ENCODE measurements around the gene NCK2. TPM values are rescaled to one million over a fixed set of nuclear protein-coding genes. Genes with fewer than 3 reads are reported as not detected.

NCK2 gene
- total RNA-seq, 1 experiment from 2014 or later = 75.4 TPM

DNA sequence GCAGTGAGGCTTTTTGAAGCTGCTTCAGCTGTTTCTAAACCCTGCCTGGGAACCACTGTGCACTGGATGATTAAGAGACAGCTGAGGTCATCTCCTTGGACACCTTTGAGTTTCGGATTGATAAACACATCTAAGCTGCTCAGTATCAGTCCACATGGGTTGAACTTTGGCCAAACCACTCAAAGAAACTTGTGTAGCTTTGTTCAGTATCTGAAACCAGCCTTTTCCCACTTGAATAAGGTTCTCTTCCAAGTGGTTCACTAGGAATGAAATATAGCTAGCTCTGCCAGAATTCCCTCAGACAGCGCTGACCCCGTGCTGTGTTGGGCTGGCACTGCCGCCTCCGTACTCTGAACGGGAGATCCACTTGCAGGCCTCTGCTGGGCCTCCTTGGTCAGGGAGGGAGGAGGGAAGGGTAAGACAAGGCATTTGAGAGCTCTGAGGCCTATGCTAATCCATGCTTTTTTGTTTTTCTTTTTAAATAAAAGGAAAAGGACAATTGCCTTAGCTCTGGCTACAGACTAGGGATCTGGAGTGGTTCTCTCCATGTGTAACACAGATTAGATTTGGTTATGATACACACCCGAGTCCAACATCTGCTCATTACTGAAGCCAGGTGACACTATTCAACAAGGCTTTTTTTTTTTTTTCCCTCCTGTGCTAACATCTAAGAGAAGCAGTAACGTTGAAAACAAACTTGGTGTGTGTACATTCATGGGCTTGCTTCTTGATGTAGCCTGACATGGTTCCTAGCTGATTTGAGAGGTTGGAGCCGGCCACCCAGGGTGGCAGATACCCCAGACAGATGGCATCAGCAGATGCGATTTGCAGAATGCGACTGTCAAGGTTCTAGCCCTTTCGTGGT lies 67.7 kb downstream of the NCK2 start:
- Mint-ChIP-seq H3K4me1 (peaks cover 54% of the 10 kb centered on the region), H3K4me3 (no peak overlapping the region), H3K36me3 (peaks cover 12% of the 10 kb centered on the region), H3K27ac (no peak overlapping the region), H3K9me3 (no peaks in the 10 kb centered on the region), H3K27me3 (ENCODE audit: low read depth) (no peaks in the 10 kb centered on the region)
- DNase-seq (ENCODE audit: low spot score) (no peak), ATAC-seq (peak; percentile 14; the same call in 1 of the 2 replicates)
- TF ChIP-seq OVOL2 (CRISPR knock-in tag; IDR thresholded peaks at IDR 0.05; ENCODE audit: borderline replicate concordance) (no peak), SOX15 (CRISPR knock-in tag; IDR thresholded peaks at IDR 0.05) (no peak), MYBL2 (CRISPR knock-in tag; IDR thresholded peaks at IDR 0.05) (no peak), NFE2L1 (CRISPR knock-in tag; IDR thresholded peaks at IDR 0.05) (no peak), NFATC4 (CRISPR knock-in tag; IDR thresholded peaks at IDR 0.05) (no peak), ZBTB21 (CRISPR knock-in tag; IDR thresholded peaks at IDR 0.05; ENCODE audit: borderline replicate concordance) (no peak)
- TF ChIP-seq, protein P1, sequence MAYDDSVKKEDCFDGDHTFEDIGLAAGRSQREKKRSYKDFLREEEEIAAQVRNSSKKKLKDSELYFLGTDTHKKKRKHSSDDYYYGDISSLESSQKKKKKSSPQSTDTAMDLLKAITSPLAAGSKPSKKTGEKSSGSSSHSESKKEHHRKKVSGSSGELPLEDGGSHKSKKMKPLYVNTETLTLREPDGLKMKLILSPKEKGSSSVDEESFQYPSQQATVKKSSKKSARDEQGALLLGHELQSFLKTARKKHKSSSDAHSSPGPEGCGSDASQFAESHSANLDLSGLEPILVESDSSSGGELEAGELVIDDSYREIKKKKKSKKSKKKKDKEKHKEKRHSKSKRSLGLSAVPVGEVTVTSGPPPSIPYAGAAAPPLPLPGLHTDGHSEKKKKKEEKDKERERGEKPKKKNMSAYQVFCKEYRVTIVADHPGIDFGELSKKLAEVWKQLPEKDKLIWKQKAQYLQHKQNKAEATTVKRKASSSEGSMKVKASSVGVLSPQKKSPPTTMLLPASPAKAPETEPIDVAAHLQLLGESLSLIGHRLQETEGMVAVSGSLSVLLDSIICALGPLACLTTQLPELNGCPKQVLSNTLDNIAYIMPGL (CRISPR knock-in tag; IDR thresholded peaks at IDR 0.05) = no peak
- TF ChIP-seq, protein P2, sequence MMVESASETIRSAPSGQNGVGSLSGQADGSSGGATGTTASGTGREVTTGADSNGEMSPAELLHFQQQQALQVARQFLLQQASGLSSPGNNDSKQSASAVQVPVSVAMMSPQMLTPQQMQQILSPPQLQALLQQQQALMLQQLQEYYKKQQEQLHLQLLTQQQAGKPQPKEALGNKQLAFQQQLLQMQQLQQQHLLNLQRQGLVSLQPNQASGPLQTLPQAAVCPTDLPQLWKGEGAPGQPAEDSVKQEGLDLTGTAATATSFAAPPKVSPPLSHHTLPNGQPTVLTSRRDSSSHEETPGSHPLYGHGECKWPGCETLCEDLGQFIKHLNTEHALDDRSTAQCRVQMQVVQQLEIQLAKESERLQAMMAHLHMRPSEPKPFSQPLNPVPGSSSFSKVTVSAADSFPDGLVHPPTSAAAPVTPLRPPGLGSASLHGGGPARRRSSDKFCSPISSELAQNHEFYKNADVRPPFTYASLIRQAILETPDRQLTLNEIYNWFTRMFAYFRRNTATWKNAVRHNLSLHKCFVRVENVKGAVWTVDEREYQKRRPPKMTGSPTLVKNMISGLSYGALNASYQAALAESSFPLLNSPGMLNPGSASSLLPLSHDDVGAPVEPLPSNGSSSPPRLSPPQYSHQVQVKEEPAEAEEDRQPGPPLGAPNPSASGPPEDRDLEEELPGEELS (CRISPR knock-in tag; IDR thresholded peaks at IDR 0.05) = no peak
- TF ChIP-seq, protein P3, sequence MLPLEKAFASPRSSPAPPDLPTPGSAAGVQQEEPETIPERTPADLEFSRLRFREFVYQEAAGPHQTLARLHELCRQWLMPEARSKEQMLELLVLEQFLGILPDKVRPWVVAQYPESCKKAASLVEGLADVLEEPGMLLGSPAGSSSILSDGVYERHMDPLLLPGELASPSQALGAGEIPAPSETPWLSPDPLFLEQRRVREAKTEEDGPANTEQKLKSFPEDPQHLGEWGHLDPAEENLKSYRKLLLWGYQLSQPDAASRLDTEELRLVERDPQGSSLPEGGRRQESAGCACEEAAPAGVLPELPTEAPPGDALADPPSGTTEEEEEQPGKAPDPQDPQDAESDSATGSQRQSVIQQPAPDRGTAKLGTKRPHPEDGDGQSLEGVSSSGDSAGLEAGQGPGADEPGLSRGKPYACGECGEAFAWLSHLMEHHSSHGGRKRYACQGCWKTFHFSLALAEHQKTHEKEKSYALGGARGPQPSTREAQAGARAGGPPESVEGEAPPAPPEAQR (CRISPR knock-in tag; IDR thresholded peaks at IDR 0.05) = no peak
- TF ChIP-seq, protein P4, sequence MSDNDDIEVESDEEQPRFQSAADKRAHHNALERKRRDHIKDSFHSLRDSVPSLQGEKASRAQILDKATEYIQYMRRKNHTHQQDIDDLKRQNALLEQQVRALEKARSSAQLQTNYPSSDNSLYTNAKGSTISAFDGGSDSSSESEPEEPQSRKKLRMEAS (CRISPR knock-in tag; IDR thresholded peaks at IDR 0.05) = no peak
- TF ChIP-seq, protein P5, sequence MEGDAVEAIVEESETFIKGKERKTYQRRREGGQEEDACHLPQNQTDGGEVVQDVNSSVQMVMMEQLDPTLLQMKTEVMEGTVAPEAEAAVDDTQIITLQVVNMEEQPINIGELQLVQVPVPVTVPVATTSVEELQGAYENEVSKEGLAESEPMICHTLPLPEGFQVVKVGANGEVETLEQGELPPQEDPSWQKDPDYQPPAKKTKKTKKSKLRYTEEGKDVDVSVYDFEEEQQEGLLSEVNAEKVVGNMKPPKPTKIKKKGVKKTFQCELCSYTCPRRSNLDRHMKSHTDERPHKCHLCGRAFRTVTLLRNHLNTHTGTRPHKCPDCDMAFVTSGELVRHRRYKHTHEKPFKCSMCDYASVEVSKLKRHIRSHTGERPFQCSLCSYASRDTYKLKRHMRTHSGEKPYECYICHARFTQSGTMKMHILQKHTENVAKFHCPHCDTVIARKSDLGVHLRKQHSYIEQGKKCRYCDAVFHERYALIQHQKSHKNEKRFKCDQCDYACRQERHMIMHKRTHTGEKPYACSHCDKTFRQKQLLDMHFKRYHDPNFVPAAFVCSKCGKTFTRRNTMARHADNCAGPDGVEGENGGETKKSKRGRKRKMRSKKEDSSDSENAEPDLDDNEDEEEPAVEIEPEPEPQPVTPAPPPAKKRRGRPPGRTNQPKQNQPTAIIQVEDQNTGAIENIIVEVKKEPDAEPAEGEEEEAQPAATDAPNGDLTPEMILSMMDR (IDR thresholded peaks at IDR 0.05) = no peak
- POLR2A ChIA-PET = no interaction called here
- CTCF ChIA-PET = interaction anchor here (0.6 kb wide), 1 partner anchor 70 kb away, joined by 3 read pairs; no protein-coding TSS in a partner anchor

DNA sequence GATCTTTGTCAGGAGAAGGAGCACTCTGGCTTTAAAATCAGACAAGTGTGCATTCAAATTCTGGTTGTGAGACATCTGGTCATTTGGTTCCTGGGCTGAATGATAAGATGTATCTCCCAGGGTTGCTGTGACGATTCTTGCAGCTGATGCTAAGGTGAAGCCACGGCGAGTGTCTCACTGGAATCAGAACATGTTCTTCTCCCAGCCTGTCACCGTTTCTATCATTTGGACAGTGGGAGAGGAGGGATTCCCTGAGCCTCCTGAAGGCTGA lies 68.3 kb downstream of the NCK2 start:
- TF ChIP-seq ZNF121 (CRISPR knock-in tag; IDR thresholded peaks at IDR 0.05) (no peak), ZNF219 (CRISPR knock-in tag; IDR thresholded peaks at IDR 0.05; ENCODE audit: borderline replicate concordance) (no peak), MYBL2 (CRISPR knock-in tag; IDR thresholded peaks at IDR 0.05) (no peak), NFYB (CRISPR knock-in tag; conservative IDR thresholded peaks at IDR 0.05; ENCODE audit: low read depth) (no peak), ZNF396 (CRISPR knock-in tag; IDR thresholded peaks at IDR 0.05; ENCODE audit: borderline replicate concordance) (no peak), TP53 (CRISPR knock-in tag; IDR thresholded peaks at IDR 0.05) (no peak), RORB (CRISPR knock-in tag; IDR thresholded peaks at IDR 0.05) (no peak), JAZF1 (CRISPR knock-in tag; IDR thresholded peaks at IDR 0.05) (no peak), NR1H2 (CRISPR knock-in tag; IDR thresholded peaks at IDR 0.05) (no peak), NFATC4 (CRISPR knock-in tag; IDR thresholded peaks at IDR 0.05) (no peak), CREB1 (CRISPR knock-in tag; IDR thresholded peaks at IDR 0.05) (no peak), GRHL2 (CRISPR knock-in tag; IDR thresholded peaks at IDR 0.05; ENCODE audit: insufficient replicate concordance, severe bottlenecking) (no peak), TEAD1 (CRISPR knock-in tag; IDR thresholded peaks at IDR 0.05) (no peak), SMAD3 (CRISPR knock-in tag; IDR thresholded peaks at IDR 0.05; ENCODE audit: borderline replicate concordance) (no peak), ELF4 (CRISPR knock-in tag; IDR thresholded peaks at IDR 0.05; ENCODE audit: low read depth) (no peak)
- DNase-seq (ENCODE audit: low spot score) (no peak), ATAC-seq (no peak)
- H3K4me3 Mint-ChIP-seq = no peak overlapping the region
- H3K36me3 Mint-ChIP-seq = peaks cover 17% of the 10 kb centered on the region
- POLR2A ChIA-PET = no interaction called here
- CTCF ChIA-PET = no interaction called here
- H3K9me3 Mint-ChIP-seq = no peaks in the 10 kb centered on the region
- H3K27me3 Mint-ChIP-seq (ENCODE audit: low read depth) = no peaks in the 10 kb centered on the region
- no peak overlapping the region for H3K27ac Mint-ChIP-seq
- peaks cover 51% of the 10 kb centered on the region for H3K4me1 Mint-ChIP-seq

Data from WTC11 (cell line).